Nephron progenitor cell (in vitro differentiated cells): Measurements from ENCODE around the gene BGN.

Experiments
- DNase-seq: peaks from one replicate; pipeline ENCODE4 v3.0.0; 2021
- H3K27ac Mint-ChIP-seq: 2 replicates; pipeline ENCODE4 v1.8.0; 2021; ENCODE audit warnings: mild to moderate bottlenecking, moderate library complexity, mixed read lengths
- H3K27me3 Mint-ChIP-seq: 2 replicates; pipeline ENCODE4 v1.8.0; 2021; ENCODE audit warnings: mild to moderate bottlenecking, low read depth, mixed read lengths; ENCODE audit not compliant: poor library complexity
- H3K36me3 Mint-ChIP-seq: 2 replicates; pipeline ENCODE4 v1.8.0; 2021; ENCODE audit warnings: low read depth, mixed read lengths
- H3K4me1 Mint-ChIP-seq: 2 replicates; pipeline ENCODE4 v1.8.0; 2021; ENCODE audit warnings: mixed read lengths
- H3K4me3 Mint-ChIP-seq: 2 replicates; pipeline ENCODE4 v1.8.0; 2021; ENCODE audit warnings: mild to moderate bottlenecking, moderate library complexity, mixed read lengths
- H3K9me3 Mint-ChIP-seq: 2 replicates; pipeline ENCODE4 v1.8.0; 2021; ENCODE audit warnings: mild to moderate bottlenecking, moderate library complexity, mixed read lengths
- CTCF ChIP-seq: fragments of 200-600 bp; sonication (generic); IDR thresholded peaks from 2 replicates; pipeline ENCODE4 v1.5.0; 2021; ENCODE audit warnings: antibody characterized with exemption

The BGN gene

GRCh38 chrX:153504445-153505016, 9.8 kb downstream of the BGN start:
- Mint-ChIP-seq H3K27me3 (no peaks in the 10 kb centered on the region), H3K27ac (no peak overlapping the region)
- no peak for DNase-seq

GRCh38 chrX:153505361-153505760, 10.6 kb downstream of the BGN start:
- Mint-ChIP-seq H3K4me3 (no peak overlapping the region), H3K9me3 (peaks cover 25% of the 10 kb centered on the region), H3K27me3 (no peaks in the 10 kb centered on the region), H3K27ac (no peak overlapping the region), H3K36me3 (no peaks in the 10 kb centered on the region), H3K4me1 (peaks cover 9% of the 10 kb centered on the region)
- TF ChIP-seq CTCF: no peak
- no peak for DNase-seq

More at GRCh38 chrX:153504445-153505016, 9.8 kb downstream of the BGN start:
- H3K4me1 Mint-ChIP-seq: peaks cover 9% of the 10 kb centered on the region
- H3K4me3 Mint-ChIP-seq: no peak overlapping the region
- H3K36me3 Mint-ChIP-seq: no peaks in the 10 kb centered on the region
- H3K9me3 Mint-ChIP-seq: peaks cover 21% of the 10 kb centered on the region
- no peak for TF ChIP-seq CTCF

- TF ChIP-seq CTCF: peak; percentile 70
These were observed 12.9 kb downstream of the BGN start for GRCh38 chrX:153507484-153508178.

GRCh38 chrX:153509592-153509991, 14.8 kb downstream of the BGN start:
- Mint-ChIP-seq H3K36me3 (no peaks in the 10 kb centered on the region), H3K27ac (no peak overlapping the region), H3K4me3 (no peak overlapping the region), H3K27me3 (peaks cover 3% of the 10 kb centered on the region), H3K9me3 (peaks cover 31% of the 10 kb centered on the region), H3K4me1 (no peaks in the 10 kb centered on the region)
- no peak for TF ChIP-seq CTCF
- no peak for DNase-seq

More at GRCh38 chrX:153507484-153508178, 12.9 kb downstream of the BGN start:
- H3K9me3 Mint-ChIP-seq: peaks cover 30% of the 10 kb centered on the region
- peak; percentile 87 for DNase-seq
- no peak overlapping the region for H3K27ac Mint-ChIP-seq
- H3K27me3 Mint-ChIP-seq: no peaks in the 10 kb centered on the region
- H3K36me3 Mint-ChIP-seq: no peaks in the 10 kb centered on the region
- no peaks in the 10 kb centered on the region for H3K4me1 Mint-ChIP-seq
- H3K4me3 Mint-ChIP-seq: no peak overlapping the region

- peaks cover 10% of the 10 kb centered on the region for H3K27me3 Mint-ChIP-seq
- TF ChIP-seq CTCF: no peak
- H3K27ac Mint-ChIP-seq: no peak overlapping the region
- no peak overlapping the region for H3K4me3 Mint-ChIP-seq
- no peak for DNase-seq
- H3K36me3 Mint-ChIP-seq: no peaks in the 10 kb centered on the region
- peaks cover 37% of the 10 kb centered on the region for H3K9me3 Mint-ChIP-seq
- no peaks in the 10 kb centered on the region for H3K4me1 Mint-ChIP-seq
These were observed 15.6 kb downstream of the BGN start for GRCh38 chrX:153510383-153510782.
